Measurements from ENCODE around the gene RNASET2. TPM values are rescaled to one million over a fixed set of nuclear protein-coding genes. Genes with fewer than 3 reads are reported as not detected.

Gene RNASET2
- total and polyA plus RNA-seq, 10 of the 15 experiments (the other 5 are each of a cell fraction or from before 2014, with no cell fraction given): 5.5 to 225 (median 50.2) TPM

DNA sequence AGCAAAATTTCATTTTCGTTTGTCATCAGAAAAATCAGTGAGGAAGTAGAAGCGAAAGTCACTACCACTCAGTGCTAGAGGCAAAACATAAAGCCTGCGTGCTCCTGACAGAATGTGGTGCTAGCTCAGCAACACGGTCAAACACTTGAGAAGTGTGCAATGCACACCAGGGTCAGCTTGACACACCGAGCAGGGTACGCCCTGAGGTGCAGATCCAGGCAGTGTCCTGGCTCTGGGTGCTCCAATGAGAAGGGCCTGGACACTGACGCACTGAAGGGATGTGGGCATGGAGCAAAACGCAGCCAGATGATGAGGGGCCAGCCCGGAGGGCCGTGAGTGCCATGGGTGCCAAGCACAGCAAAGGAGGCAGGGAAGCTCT, 5.9 kb downstream of the RNASET2 start (continued):
- TF ChIP-seq ATF3 (IDR thresholded peaks at IDR 0.05; ENCODE audit: borderline replicate concordance, extremely low read depth, low read depth, low read length): no peak
- TF ChIP-seq CREM (IDR thresholded peaks at IDR 0.05; ENCODE audit: low read depth): 0 out of 2 replicates have a peak, but pooled peaks have one; percentile 39
- no peak for TF ChIP-seq SIX5 (IDR thresholded peaks at IDR 0.05; ENCODE audit: low read depth, low read length, severe bottlenecking)
- TF ChIP-seq POLR2A (IDR thresholded peaks at IDR 0.05; ENCODE audit: low read depth, low read length): peak; percentile 76
- 0 out of 2 replicates have a peak, but pooled peaks have one; percentile 3 for TF ChIP-seq MTA3 (IDR thresholded peaks at IDR 0.05; ENCODE audit: borderline replicate concordance, low read length)
- TF ChIP-seq CEBPZ (IDR thresholded peaks at IDR 0.05; ENCODE audit: low read depth, low read length): no peak
- 0 out of 3 replicates have a peak, but pooled peaks have one; percentile 47 for TF ChIP-seq POU2F2 (IDR thresholded peaks at IDR 0.05; ENCODE audit: borderline replicate concordance, low read depth, low read length)
- no peak for TF ChIP-seq ZNF24 (IDR thresholded peaks at IDR 0.05)
- no peak for TF ChIP-seq IKZF2 (IDR thresholded peaks at IDR 0.05)
- peak; percentile 74 to 82 for TF ChIP-seq BHLHE40 (IDR thresholded peaks at IDR 0.05; ENCODE audit: borderline replicate concordance in 1 of 2, low read depth in 2 of 2, low read length in 1 of 2)
- TF ChIP-seq FOS (IDR thresholded peaks at IDR 0.05; ENCODE audit: borderline replicate concordance, extremely low read depth, insufficient read length): no peak
- TF ChIP-seq, protein P1, sequence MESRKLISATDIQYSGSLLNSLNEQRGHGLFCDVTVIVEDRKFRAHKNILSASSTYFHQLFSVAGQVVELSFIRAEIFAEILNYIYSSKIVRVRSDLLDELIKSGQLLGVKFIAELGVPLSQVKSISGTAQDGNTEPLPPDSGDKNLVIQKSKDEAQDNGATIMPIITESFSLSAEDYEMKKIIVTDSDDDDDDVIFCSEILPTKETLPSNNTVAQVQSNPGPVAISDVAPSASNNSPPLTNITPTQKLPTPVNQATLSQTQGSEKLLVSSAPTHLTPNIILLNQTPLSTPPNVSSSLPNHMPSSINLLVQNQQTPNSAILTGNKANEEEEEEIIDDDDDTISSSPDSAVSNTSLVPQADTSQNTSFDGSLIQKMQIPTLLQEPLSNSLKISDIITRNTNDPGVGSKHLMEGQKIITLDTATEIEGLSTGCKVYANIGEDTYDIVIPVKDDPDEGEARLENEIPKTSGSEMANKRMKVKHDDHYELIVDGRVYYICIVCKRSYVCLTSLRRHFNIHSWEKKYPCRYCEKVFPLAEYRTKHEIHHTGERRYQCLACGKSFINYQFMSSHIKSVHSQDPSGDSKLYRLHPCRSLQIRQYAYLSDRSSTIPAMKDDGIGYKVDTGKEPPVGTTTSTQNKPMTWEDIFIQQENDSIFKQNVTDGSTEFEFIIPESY (IDR thresholded peaks at IDR 0.05): no peak
- TF ChIP-seq NBN (IDR thresholded peaks at IDR 0.05): no peak
- TF ChIP-seq POLR2AphosphoS5 (IDR thresholded peaks at IDR 0.05; ENCODE audit: low read length): peak; percentile 42; the same call in 1 of the 2 replicates
- no peak for TF ChIP-seq ZBED1 (IDR thresholded peaks at IDR 0.05; ENCODE audit: borderline replicate concordance)

All from GM12878 (cell line).